ENCODE data around the gene RACGAP1.

DNA sequence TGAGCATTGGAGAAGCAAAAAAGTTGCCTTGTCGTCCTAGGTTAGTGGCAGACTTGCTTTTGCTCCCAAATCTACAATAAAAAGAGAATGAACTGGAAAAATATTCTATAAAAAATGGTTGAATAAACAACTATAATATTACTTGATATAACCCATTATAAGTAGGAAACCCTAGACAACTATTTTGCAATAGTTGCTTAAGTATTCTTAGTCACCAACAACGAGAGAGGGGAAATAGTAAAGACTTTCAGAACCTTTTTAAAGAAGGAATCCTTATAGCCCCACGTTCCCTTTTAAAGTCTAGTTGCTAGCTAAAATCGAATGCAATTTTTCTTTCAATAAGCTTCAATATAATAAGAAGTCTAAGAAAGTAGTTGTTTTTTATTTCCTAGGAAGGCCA, 35.0 kb downstream of the RACGAP1 start:
- TF ChIP-seq, protein P1, sequence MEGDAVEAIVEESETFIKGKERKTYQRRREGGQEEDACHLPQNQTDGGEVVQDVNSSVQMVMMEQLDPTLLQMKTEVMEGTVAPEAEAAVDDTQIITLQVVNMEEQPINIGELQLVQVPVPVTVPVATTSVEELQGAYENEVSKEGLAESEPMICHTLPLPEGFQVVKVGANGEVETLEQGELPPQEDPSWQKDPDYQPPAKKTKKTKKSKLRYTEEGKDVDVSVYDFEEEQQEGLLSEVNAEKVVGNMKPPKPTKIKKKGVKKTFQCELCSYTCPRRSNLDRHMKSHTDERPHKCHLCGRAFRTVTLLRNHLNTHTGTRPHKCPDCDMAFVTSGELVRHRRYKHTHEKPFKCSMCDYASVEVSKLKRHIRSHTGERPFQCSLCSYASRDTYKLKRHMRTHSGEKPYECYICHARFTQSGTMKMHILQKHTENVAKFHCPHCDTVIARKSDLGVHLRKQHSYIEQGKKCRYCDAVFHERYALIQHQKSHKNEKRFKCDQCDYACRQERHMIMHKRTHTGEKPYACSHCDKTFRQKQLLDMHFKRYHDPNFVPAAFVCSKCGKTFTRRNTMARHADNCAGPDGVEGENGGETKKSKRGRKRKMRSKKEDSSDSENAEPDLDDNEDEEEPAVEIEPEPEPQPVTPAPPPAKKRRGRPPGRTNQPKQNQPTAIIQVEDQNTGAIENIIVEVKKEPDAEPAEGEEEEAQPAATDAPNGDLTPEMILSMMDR (IDR thresholded peaks at IDR 0.05) = no peak
- TF ChIP-seq EP300 (IDR thresholded peaks at IDR 0.05) = no peak
- no peak for TF ChIP-seq POLR2AphosphoS5 (IDR thresholded peaks at IDR 0.05)
- TF ChIP-seq POLR2A (IDR thresholded peaks at IDR 0.05) = no peak

All from gastroesophageal sphincter (tissue), 3 donors.